H9 (cell line): ENCODE data around the gene BCAS3. TPM values are rescaled to one million over a fixed set of nuclear protein-coding genes. Genes with fewer than 3 reads are reported as not detected.

Experiments used
- DNase-seq: peaks from one replicate; pipeline ENCODE4 v3.0.0-alpha.2; 2017
- H2AFZ ChIP-seq: one replicate; pipeline ENCODE4 v1.6.1; 2013; ENCODE audit warnings: mild to moderate bottlenecking, low read length, control low read depth, moderate library complexity
- H2AK5ac ChIP-seq: 2 replicates; pipeline ENCODE4 v1.6.1; 2013; ENCODE audit warnings: low read length, control low read depth, mixed read lengths; ENCODE audit not compliant: insufficient read length
- H2BK120ac ChIP-seq: one replicate; pipeline ENCODE4 v1.6.1; 2013; ENCODE audit warnings: low read depth, mild to moderate bottlenecking, low read length, control low read depth, inconsistent platforms; ENCODE audit not compliant: poor library complexity, severe bottlenecking
- H2BK12ac ChIP-seq: 2 replicates; pipeline ENCODE4 v1.6.1; 2013; ENCODE audit warnings: low read length, control low read depth, mixed read lengths, low read depth; ENCODE audit not compliant: insufficient read length
- H2BK15ac ChIP-seq: 2 replicates; pipeline ENCODE4 v1.6.1; 2013; ENCODE audit warnings: low read depth, low read length, control low read depth
- H2BK20ac ChIP-seq: one replicate; pipeline ENCODE4 v1.6.1; 2013; ENCODE audit warnings: low read depth, mild to moderate bottlenecking, low read length, control low read depth, inconsistent platforms; ENCODE audit not compliant: poor library complexity, severe bottlenecking
- H2BK5ac ChIP-seq: 2 replicates; pipeline ENCODE4 v1.6.1; 2013; ENCODE audit warnings: low read length, control low read depth, mixed read lengths; ENCODE audit not compliant: insufficient read length
- H3K14ac ChIP-seq: 2 replicates; pipeline ENCODE4 v1.6.1; 2013; ENCODE audit warnings: low read length, control low read depth; ENCODE audit not compliant: insufficient read depth
- H3K18ac ChIP-seq: 2 replicates; pipeline ENCODE4 v1.6.1; 2013; ENCODE audit warnings: low read depth, mild to moderate bottlenecking, mixed read lengths, low read length, control low read depth; ENCODE audit not compliant: insufficient read length
- H3K23ac ChIP-seq: 2 replicates; pipeline ENCODE4 v1.6.1; 2013; ENCODE audit warnings: low read length, control low read depth, mixed read lengths, low read depth; ENCODE audit not compliant: insufficient read length
- H3K23me2 ChIP-seq: 2 replicates; pipeline ENCODE4 v1.6.1; 2013; ENCODE audit warnings: low read depth, mild to moderate bottlenecking, mixed read lengths, low read length, control low read depth; ENCODE audit not compliant: insufficient read length, poor library complexity, severe bottlenecking
- H3K27ac ChIP-seq: 2 replicates; pipeline ENCODE4 v1.5.1; 2013; ENCODE audit warnings: low read length, control low read depth, mixed read lengths, low read depth; ENCODE audit not compliant: insufficient read length
- H3K27me3 ChIP-seq: 2 replicates; pipeline ENCODE4 v1.6.1; 2013; ENCODE audit warnings: low read length, control low read depth, inconsistent platforms; ENCODE audit not compliant: insufficient read depth
- H3K4ac ChIP-seq: 2 replicates; pipeline ENCODE4 v1.6.1; 2013; ENCODE audit warnings: low read depth, mild to moderate bottlenecking, control low read depth, inconsistent platforms, low read length, moderate library complexity
- H3K4me1 ChIP-seq: 2 replicates; pipeline ENCODE4 v1.6.1; 2013; ENCODE audit warnings: low read length, control low read depth, inconsistent platforms; ENCODE audit not compliant: insufficient read depth
- H3K4me2 ChIP-seq: 2 replicates; pipeline ENCODE4 v1.6.1; 2013; ENCODE audit warnings: low read length, control low read depth, mixed read lengths; ENCODE audit not compliant: insufficient read length, insufficient read depth
- H3K56ac ChIP-seq: 2 replicates; pipeline ENCODE4 v1.6.1; 2013; ENCODE audit warnings: low read depth, mild to moderate bottlenecking, mixed read lengths, low read length, control low read depth; ENCODE audit not compliant: insufficient read length
- H3K79me1 ChIP-seq: 2 replicates; pipeline ENCODE4 v1.6.1; 2013; ENCODE audit warnings: low read depth, mild to moderate bottlenecking, moderate library complexity, low read length, control low read depth, inconsistent platforms; ENCODE audit not compliant: insufficient read depth, poor library complexity, severe bottlenecking
- H3K79me2 ChIP-seq: 2 replicates; pipeline ENCODE4 v1.6.1; 2013; ENCODE audit warnings: low read length, control low read depth, inconsistent platforms; ENCODE audit not compliant: insufficient read depth
- H3K9ac ChIP-seq: 2 replicates; pipeline ENCODE4 v1.6.1; 2013; ENCODE audit warnings: low read length, control low read depth, mixed read lengths; ENCODE audit not compliant: insufficient read length; ENCODE audit errors: extremely low read depth
- H3K9me3 ChIP-seq: one replicate; pipeline ENCODE4 v1.6.1; 2013; ENCODE audit warnings: low read depth, low read length, inconsistent platforms; ENCODE audit not compliant: control insufficient read depth
- H3T11ph ChIP-seq: one replicate; pipeline ENCODE4 v1.6.1; 2013; ENCODE audit warnings: mild to moderate bottlenecking, low read length, control low read depth, inconsistent platforms
- H4K20me1 ChIP-seq: one replicate; pipeline ENCODE4 v1.6.1; 2013; ENCODE audit not compliant: control insufficient read depth, insufficient read length, insufficient read depth
- H4K5ac ChIP-seq: 2 replicates; pipeline ENCODE4 v1.6.1; 2013; ENCODE audit warnings: low read depth, mild to moderate bottlenecking, mixed read lengths, low read length, control low read depth; ENCODE audit not compliant: insufficient read length
- H4K8ac ChIP-seq: replicated peaks from 2 replicates; pipeline ENCODE4 v1.6.1; 2013; ENCODE audit warnings: low read length, control low read depth, mixed read lengths, low read depth; ENCODE audit not compliant: insufficient read length
- H4K91ac ChIP-seq: 2 replicates; pipeline ENCODE4 v1.6.1; 2013; ENCODE audit warnings: low read depth, mild to moderate bottlenecking, moderate library complexity, mixed read lengths, low read length, control low read depth; ENCODE audit not compliant: insufficient read length
- H3K27ac Mint-ChIP-seq, 3 experiments: 2 replicates in 2 of 3; 3 replicates in 1 of 3; pipeline ENCODE4 v1.8.0; 2020 to 2021; ENCODE audit warnings: mixed read lengths in 3 of 3, mild to moderate bottlenecking in 1 of 3, moderate library complexity in 1 of 3
- H3K27me3 Mint-ChIP-seq: 2 replicates; pipeline ENCODE4 v1.8.0; 2021; ENCODE audit warnings: low read depth, mild to moderate bottlenecking, moderate library complexity, mixed read lengths
- H3K36me3 Mint-ChIP-seq, 3 experiments: 2 replicates in 2 of 3; 3 replicates in 1 of 3; pipeline ENCODE4 v1.8.0; 2020 to 2021; ENCODE audit warnings: low read depth in 3 of 3, mixed read lengths in 3 of 3; ENCODE audit not compliant: insufficient read depth in 1 of 3
- H3K4me1 Mint-ChIP-seq, 2 experiments: 2 replicates each; pipeline ENCODE4 v1.8.0; 2020; ENCODE audit warnings: mixed read lengths in 2 of 2
- H3K4me3 Mint-ChIP-seq, 2 experiments: 2 replicates in 1 of 2; 3 replicates in 1 of 2; pipeline ENCODE4 v1.8.0; 2020 to 2021; ENCODE audit warnings: mild to moderate bottlenecking in 2 of 2, mixed read lengths in 2 of 2, moderate library complexity in 1 of 2
- H3K9me3 Mint-ChIP-seq, 2 experiments: 2 replicates in 1 of 2; 3 replicates in 1 of 2; pipeline ENCODE4 v1.8.0; 2020; ENCODE audit warnings: mild to moderate bottlenecking in 2 of 2, mixed read lengths in 2 of 2, moderate library complexity in 1 of 2
- total RNA-seq: library from RNA; stranded (reverse); gene quantifications from 2 replicates; pipeline ENCODE4 v1.2.1, GENCODE V29; 2021
- TF ChIP-seq, protein P1 (sequence below): fragments of 200-600 bp; sonication (generic); conservative IDR thresholded peaks from 3 replicates; pipeline ENCODE4 v1.8.0; 2021; ENCODE audit warnings: antibody characterized with exemption, mild to moderate bottlenecking

The BCAS3 gene
- total RNA-seq, 1 experiment from 2014 or later: 22.4 TPM

DNA sequence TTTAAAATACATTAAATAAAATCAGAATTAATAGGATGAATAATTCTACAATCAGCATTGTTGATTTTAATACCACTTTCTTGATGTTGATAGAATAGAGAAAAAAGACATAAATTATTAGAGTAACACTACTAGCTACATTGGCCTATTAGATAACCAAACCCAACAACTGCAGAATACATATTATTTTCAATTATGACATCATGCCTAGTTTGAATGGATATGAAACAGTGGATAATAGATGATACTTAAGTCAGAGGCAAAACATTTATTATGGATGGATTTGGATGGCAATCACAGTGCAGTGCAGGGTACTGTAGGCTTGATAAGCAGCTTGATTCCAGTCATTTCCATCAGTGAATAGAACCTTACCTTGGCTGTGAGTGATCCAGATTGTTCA lies 293.1 kb downstream of the BCAS3 start:
- no peaks in the 10 kb centered on the region for H3K79me2 ChIP-seq
- no peak overlapping the region for H2BK120ac ChIP-seq
- no peak overlapping the region for H3K56ac ChIP-seq
- Mint-ChIP-seq H3K4me3 (no peak overlapping the region), H3K36me3 (peaks cover 0 to 15% (median 0%) of the 10 kb centered on the region in 3 experiments; a peak in 4 of 7 replicates), H3K27me3 (no peaks in the 10 kb centered on the region), H3K27ac (no peak overlapping the region), H3K9me3 (peaks cover 3 to 6% of the 10 kb centered on the region in 2 experiments; a peak in 2 of 5 replicates), H3K4me1 (peaks cover 4 to 14% of the 10 kb centered on the region in 2 experiments)
- H4K5ac ChIP-seq: no peak overlapping the region
- H3K18ac ChIP-seq: no peak overlapping the region
- no peak overlapping the region for H3K23ac ChIP-seq
- no peaks in the 10 kb centered on the region for H3K23me2 ChIP-seq
- H2AFZ ChIP-seq: no peak overlapping the region
- DNase-seq: no peak
- H3K14ac ChIP-seq: no peak overlapping the region
- H3K27me3 ChIP-seq: no peaks in the 10 kb centered on the region
- H3K27ac ChIP-seq: no peak overlapping the region
- no peak overlapping the region for H2BK12ac ChIP-seq
- no peaks in the 10 kb centered on the region for H3K4me1 ChIP-seq
- H2BK20ac ChIP-seq: no peak overlapping the region
- no peaks in the 10 kb centered on the region for H3K79me1 ChIP-seq
- no peak overlapping the region for H3K4ac ChIP-seq
- H3K9me3 ChIP-seq: no peaks in the 10 kb centered on the region
- no peak overlapping the region for H4K8ac ChIP-seq
- H4K20me1 ChIP-seq: no peaks in the 10 kb centered on the region
- no peak overlapping the region for H3T11ph ChIP-seq
- no peak overlapping the region for H2AK5ac ChIP-seq
- H2BK15ac ChIP-seq: no peak overlapping the region
- no peak overlapping the region for H3K9ac ChIP-seq
- H2BK5ac ChIP-seq: no peak overlapping the region
- TF ChIP-seq, protein P1, sequence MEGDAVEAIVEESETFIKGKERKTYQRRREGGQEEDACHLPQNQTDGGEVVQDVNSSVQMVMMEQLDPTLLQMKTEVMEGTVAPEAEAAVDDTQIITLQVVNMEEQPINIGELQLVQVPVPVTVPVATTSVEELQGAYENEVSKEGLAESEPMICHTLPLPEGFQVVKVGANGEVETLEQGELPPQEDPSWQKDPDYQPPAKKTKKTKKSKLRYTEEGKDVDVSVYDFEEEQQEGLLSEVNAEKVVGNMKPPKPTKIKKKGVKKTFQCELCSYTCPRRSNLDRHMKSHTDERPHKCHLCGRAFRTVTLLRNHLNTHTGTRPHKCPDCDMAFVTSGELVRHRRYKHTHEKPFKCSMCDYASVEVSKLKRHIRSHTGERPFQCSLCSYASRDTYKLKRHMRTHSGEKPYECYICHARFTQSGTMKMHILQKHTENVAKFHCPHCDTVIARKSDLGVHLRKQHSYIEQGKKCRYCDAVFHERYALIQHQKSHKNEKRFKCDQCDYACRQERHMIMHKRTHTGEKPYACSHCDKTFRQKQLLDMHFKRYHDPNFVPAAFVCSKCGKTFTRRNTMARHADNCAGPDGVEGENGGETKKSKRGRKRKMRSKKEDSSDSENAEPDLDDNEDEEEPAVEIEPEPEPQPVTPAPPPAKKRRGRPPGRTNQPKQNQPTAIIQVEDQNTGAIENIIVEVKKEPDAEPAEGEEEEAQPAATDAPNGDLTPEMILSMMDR: no peak
- no peak overlapping the region for H4K91ac ChIP-seq
- no peak overlapping the region for H3K4me2 ChIP-seq
